Endothelial cell of coronary artery (primary cell): ENCODE data around the gene TSNAXIP1. TPM values are rescaled to one million over a fixed set of nuclear protein-coding genes. Genes with fewer than 3 reads are reported as not detected.

ENCODE experiments used
- total RNA-seq: library from RNA; depleted of rRNA; stranded (reverse); fragments of >200 nt; gene quantifications from 2 replicates; pipeline ENCODE4 v1.2.3, GENCODE V29; 2014

TSNAXIP1 gene
- total RNA-seq: 0.85 and 0.90 TPM in 2 replicates

GRCh38 chr16:67806428-67807147, at the start of gene TSNAXIP1, which contains the start of gene RANBP10:
Gene TSNAXIP1, plus strand, starts transcription at chr16:67806889. Its CDS starts 261 bp downstream, at chr16:67807150.
Gene RANBP10, minus strand, starts transcription at chr16:67806560. Its CDS starts 24 bp downstream, at chr16:67806536.

GRCh38 chr16:67841816-67842508, 35.3 kb downstream of the TSNAXIP1 start, which contains the start of gene THAP11:
Gene THAP11, plus strand, starts transcription at chr16:67842320. Its CDS starts 235 bp downstream, at chr16:67842555.

GRCh38 chr16:67846320-67847063, 39.8 kb downstream of the TSNAXIP1 start, which contains the start of gene NUTF2:
Gene NUTF2, plus strand, starts transcription at chr16:67846933. Its CDS starts 18,198 bp downstream, at chr16:67865131.

GRCh38 chr16:67847064-67847861, 40.6 kb downstream of the TSNAXIP1 start, which contains the start of gene CENPT:
Gene CENPT, minus strand, starts transcription at chr16:67847693. Its CDS starts 13,834 bp downstream, at chr16:67833859.

GRCh38 chr16:67872631-67873434, 66.1 kb downstream of the TSNAXIP1 start, which contains the start of gene EDC4:
Gene EDC4, plus strand, starts transcription at chr16:67873052. Its CDS starts 210 bp downstream, at chr16:67873262.

Other genes with a start within 250 kb of the TSNAXIP1 start
- 23.4 and 26.3 TPM in 2 replicates for gene CTCF, start 244.4 kb upstream of the TSNAXIP1 start, total RNA-seq
- 0.28 and 0.36 TPM in 2 replicates for gene CARMIL2, start 161.7 kb upstream of the TSNAXIP1 start, total RNA-seq
- 13.4 and 14.6 TPM in 2 replicates for gene ACD, start 146.6 kb upstream of the TSNAXIP1 start, total RNA-seq
- gene PARD6A, start 145.9 kb upstream of the TSNAXIP1 start, total RNA-seq: 2.4 and 2.6 TPM in 2 replicates
- gene ENKD1, start 140.1 kb upstream of the TSNAXIP1 start, total RNA-seq: 19.4 and 22.2 TPM in 2 replicates
- 0.99 and 1.2 TPM in 2 replicates for gene C16orf86, start 140.1 kb upstream of the TSNAXIP1 start, total RNA-seq
- gene GFOD2, start 87.6 kb upstream of the TSNAXIP1 start, total RNA-seq: 48.8 and 57.4 TPM in 2 replicates
- gene RANBP10, start 329 bp upstream of the TSNAXIP1 start, total RNA-seq: 4.6 and 5.6 TPM in 2 replicates
- 31.8 and 37.5 TPM in 2 replicates for gene THAP11, start 35.4 kb downstream of the TSNAXIP1 start, total RNA-seq
- 133 and 186 TPM in 2 replicates for gene NUTF2, start 40.0 kb downstream of the TSNAXIP1 start, total RNA-seq
- 25.0 and 28.5 TPM in 2 replicates for gene CENPT, start 40.8 kb downstream of the TSNAXIP1 start, total RNA-seq
- 73.2 and 73.6 TPM in 2 replicates for gene EDC4, start 66.2 kb downstream of the TSNAXIP1 start, total RNA-seq
- not detected in 2 replicates for gene NRN1L, start 78.0 kb downstream of the TSNAXIP1 start, total RNA-seq
- gene PSKH1, start 86.4 kb downstream of the TSNAXIP1 start, total RNA-seq: 14.8 and 21.7 TPM in 2 replicates
- 0.45 and 0.56 TPM in 2 replicates for gene CTRL, start 125.0 kb downstream of the TSNAXIP1 start, total RNA-seq
- 59.5 and 69.1 TPM in 2 replicates for gene PSMB10, start 130.0 kb downstream of the TSNAXIP1 start, total RNA-seq
- gene LCAT, start 137.2 kb downstream of the TSNAXIP1 start, total RNA-seq: 1.7 and 5.7 TPM in 2 replicates
- gene SLC12A4, start 161.7 kb downstream of the TSNAXIP1 start, total RNA-seq: 52.5 and 95.7 TPM in 2 replicates
- not detected in 2 replicates for gene DPEP3, start 173.6 kb downstream of the TSNAXIP1 start, total RNA-seq
- gene DPEP2, start 192.6 kb downstream of the TSNAXIP1 start, total RNA-seq: 0.36 TPM in 1 of 2 replicates, not detected in the other
- not detected in 2 replicates for gene DPEP2NB, start 209.0 kb downstream of the TSNAXIP1 start, total RNA-seq
- 10.0 and 12.0 TPM in 2 replicates for gene DDX28, start 216.3 kb downstream of the TSNAXIP1 start, total RNA-seq
- gene DUS2, start 216.4 kb downstream of the TSNAXIP1 start, total RNA-seq: 17.6 and 18.5 TPM in 2 replicates